ENCODE measurements around the gene TBC1D8. TPM values are rescaled to one million over a fixed set of nuclear protein-coding genes. Genes with fewer than 3 reads are reported as not detected.

TBC1D8 gene
- total RNA-seq, 1 experiment from 2014 or later = 5.1 TPM

DNA sequence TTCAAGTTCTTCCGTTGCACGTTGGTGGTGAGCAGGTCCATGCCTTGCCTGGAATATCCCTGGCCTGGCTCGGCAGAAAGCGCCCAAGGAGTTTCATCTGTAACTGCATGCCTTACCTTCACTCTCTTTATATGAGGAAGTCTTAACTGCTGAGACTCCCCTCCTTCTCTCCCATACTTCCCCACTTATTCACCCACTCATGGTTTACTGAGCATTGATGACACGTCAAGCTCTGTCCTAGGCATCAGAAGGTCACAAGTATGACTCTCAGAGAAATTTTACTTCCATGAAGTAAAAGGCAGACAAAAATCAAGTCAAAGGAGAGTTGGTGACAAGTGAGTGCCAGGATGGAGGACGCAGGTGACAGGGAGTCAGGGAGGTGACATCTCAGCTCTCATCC lies 68.2 kb downstream of the TBC1D8 start:
- no peak overlapping the region for H3K4me3 ChIP-seq (ENCODE audit: low read depth, low read length, poor library complexity, severe bottlenecking)
- POLR2A ChIA-PET (ENCODE audit: low non-redundant PET) = no interaction called here
- H3K4me1 ChIP-seq (ENCODE audit: insufficient read depth, low read length, poor library complexity, severe bottlenecking) = no peaks in the 10 kb centered on the region
- H3K27ac ChIP-seq (ENCODE audit: low read depth, low read length, poor library complexity, severe bottlenecking) = no peak overlapping the region
- TF ChIP-seq CTCF (conservative IDR thresholded peaks at IDR 0.05; ENCODE audit: low read depth, low read length) (no peak), EZH2 (IDR thresholded peaks at IDR 0.05; ENCODE audit: borderline replicate concordance, low read depth, low read length, poor library complexity, severe bottlenecking) (no peak)
- no peak for DNase-seq (ENCODE audit: low spot score)
- no peaks in the 10 kb centered on the region for H3K36me3 ChIP-seq (ENCODE audit: insufficient read depth, low read length, poor library complexity, severe bottlenecking)
- no peaks in the 10 kb centered on the region for H3K27me3 ChIP-seq (replicated peaks; ENCODE audit: insufficient read depth, low read depth, low read length, poor library complexity)
- no TSS peak for BruUV-seq (replicated peaks)
- no peaks in the 10 kb centered on the region for H3K9me3 ChIP-seq (ENCODE audit: low read depth, low read length, poor library complexity, severe bottlenecking)
- intact Hi-C loops (cut with micrococcal nuclease; ENCODE audit: unreplicated experiment) = no loop called here
- CTCF ChIA-PET = no interaction called here

GRCh38 chr2:101081375-101081907 lies 69.7 kb downstream of the TBC1D8 start:
- Histone ChIP-seq H3K9me3 (ENCODE audit: low read depth, low read length, poor library complexity, severe bottlenecking) (no peaks in the 10 kb centered on the region), H3K4me3 (ENCODE audit: low read depth, low read length, poor library complexity, severe bottlenecking) (no peak overlapping the region), H3K27me3 (replicated peaks; ENCODE audit: insufficient read depth, low read depth, low read length, poor library complexity) (no peaks in the 10 kb centered on the region), H3K4me1 (ENCODE audit: insufficient read depth, low read length, poor library complexity, severe bottlenecking) (no peaks in the 10 kb centered on the region), H3K36me3 (ENCODE audit: insufficient read depth, low read length, poor library complexity, severe bottlenecking) (no peaks in the 10 kb centered on the region), H3K27ac (ENCODE audit: low read depth, low read length, poor library complexity, severe bottlenecking) (no peak overlapping the region)
- TF ChIP-seq EZH2 (IDR thresholded peaks at IDR 0.05; ENCODE audit: borderline replicate concordance, low read depth, low read length, poor library complexity, severe bottlenecking) (no peak), CTCF (conservative IDR thresholded peaks at IDR 0.05; ENCODE audit: low read depth, low read length) (no peak)
- no peak for DNase-seq (ENCODE audit: low spot score)
- ChIA-PET POLR2A (ENCODE audit: low non-redundant PET) (no interaction called here), CTCF (interaction anchor here (0.9 kb wide), 1 partner anchor 107 kb away, joined by 4 read pairs; no protein-coding TSS in a partner anchor)
- BruUV-seq (replicated peaks) = no TSS peak
- intact Hi-C loops (cut with micrococcal nuclease; ENCODE audit: unreplicated experiment) = no loop called here

DNA sequence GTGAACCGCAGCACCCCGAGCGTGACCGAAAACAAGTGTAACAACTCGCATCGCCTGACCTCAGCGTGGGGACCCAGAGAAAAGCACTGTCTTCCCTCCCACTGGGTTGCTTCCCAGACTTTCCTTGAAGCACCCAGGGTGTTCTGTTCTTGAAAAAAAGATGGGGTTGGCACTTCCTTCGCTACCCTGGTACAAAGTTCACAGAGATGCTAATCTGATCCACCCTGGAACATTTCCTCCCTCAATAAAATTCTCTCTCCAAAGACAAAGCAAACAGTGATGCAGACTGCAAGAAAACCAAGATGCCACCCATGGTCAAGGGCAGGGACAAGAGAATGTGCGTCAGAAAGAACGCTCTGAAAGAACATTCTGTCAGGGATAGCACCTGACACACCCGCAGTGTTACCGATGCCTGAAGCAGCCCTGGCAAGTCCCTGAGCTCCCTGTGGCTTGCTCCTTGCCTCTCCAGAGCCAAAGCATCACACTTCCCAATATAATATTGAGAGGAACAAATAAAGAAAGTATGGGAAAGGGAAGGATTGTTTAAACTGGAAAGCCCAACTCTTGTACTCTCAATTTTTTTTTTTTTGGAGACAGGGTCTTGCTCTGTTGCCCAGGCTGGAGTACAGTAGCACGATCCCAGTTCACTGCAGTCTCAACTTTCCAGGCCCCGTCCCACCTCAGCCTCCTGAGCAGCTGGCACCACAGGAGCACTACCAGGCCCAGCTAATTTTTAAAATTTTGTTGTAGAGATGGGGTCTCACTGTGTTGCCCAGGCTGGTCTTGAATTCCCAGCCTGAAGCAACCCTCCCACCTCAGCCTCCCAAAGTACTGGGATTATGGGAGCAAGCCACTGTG lies 70.7 kb downstream of the TBC1D8 start:
- no peaks in the 10 kb centered on the region for H3K27me3 ChIP-seq (replicated peaks; ENCODE audit: insufficient read depth, low read depth, low read length, poor library complexity)
- BruUV-seq (replicated peaks) = no TSS peak
- H3K4me3 ChIP-seq (ENCODE audit: low read depth, low read length, poor library complexity, severe bottlenecking) = no peak overlapping the region
- CTCF ChIA-PET = interaction anchor here (0.9 kb wide), 1 partner anchor 108 kb away, joined by 4 read pairs; no protein-coding TSS in a partner anchor
- no peaks in the 10 kb centered on the region for H3K9me3 ChIP-seq (ENCODE audit: low read depth, low read length, poor library complexity, severe bottlenecking)
- no peaks in the 10 kb centered on the region for H3K4me1 ChIP-seq (ENCODE audit: insufficient read depth, low read length, poor library complexity, severe bottlenecking)
- intact Hi-C loops (cut with micrococcal nuclease; ENCODE audit: unreplicated experiment) = no loop called here
- no peaks in the 10 kb centered on the region for H3K36me3 ChIP-seq (ENCODE audit: insufficient read depth, low read length, poor library complexity, severe bottlenecking)
- no peak for DNase-seq (ENCODE audit: low spot score)
- H3K27ac ChIP-seq (ENCODE audit: low read depth, low read length, poor library complexity, severe bottlenecking) = no peak overlapping the region
- TF ChIP-seq CTCF (conservative IDR thresholded peaks at IDR 0.05; ENCODE audit: low read depth, low read length) (no peak), EZH2 (IDR thresholded peaks at IDR 0.05; ENCODE audit: borderline replicate concordance, low read depth, low read length, poor library complexity, severe bottlenecking) (no peak)
- POLR2A ChIA-PET (ENCODE audit: low non-redundant PET) = no interaction called here

Data from A673 (cell line).